IPS-18c (cell line): ENCODE results near the gene GBF1.

Source experiments
- H3K4me3 ChIP-seq: 2 replicates; pipeline ENCODE4 v1.7.0; 2013; ENCODE audit warnings: low read depth, mild to moderate bottlenecking, low read length, moderate library complexity; ENCODE audit not compliant: insufficient read depth
- H3K9me3 ChIP-seq: one replicate; pipeline ENCODE4 v1.6.1; 2013; ENCODE audit warnings: mild to moderate bottlenecking, low read length, moderate library complexity; ENCODE audit not compliant: control insufficient read depth, insufficient read depth

Gene GBF1

GRCh38 chr10:102431452-102432124 lies 186.3 kb downstream of the GBF1 start:
- Histone ChIP-seq H3K4me3 (peak overlapping the region; percentile 89), H3K9me3 (no peaks in the 10 kb centered on the region)
